Suprapubic skin (tissue), 4 donors: ENCODE measurements around the gene CRYBG1. TPM values are rescaled to one million over a fixed set of nuclear protein-coding genes. Genes with fewer than 3 reads are reported as not detected.
"Not testable (repeated sequence)": the region's sequence is repeated elsewhere in the genome, so short reads cannot be mapped to it uniquely, and the experiment has no call there.

ENCODE experiments used
- DNase-seq, 2 donors: peaks; one replicate each; pipeline ENCODE4 v3.0.0-alpha.2; 2019; ENCODE audit warnings: low spot score in 2 of 2
- H3K27ac ChIP-seq: fragments of 200-600 bp; sonication (generic); one replicate; pipeline ENCODE4 v1.5.1; 2019
- H3K27me3 ChIP-seq: fragments of 200-600 bp; sonication (generic); one replicate; pipeline ENCODE4 v1.5.1; 2019
- H3K36me3 ChIP-seq: fragments of 200-600 bp; sonication (generic); one replicate; pipeline ENCODE4 v1.5.1; 2019
- H3K4me1 ChIP-seq: fragments of 200-600 bp; sonication (generic); one replicate; pipeline ENCODE4 v1.5.1; 2019
- H3K4me3 ChIP-seq: fragments of 200-600 bp; sonication (generic); one replicate; pipeline ENCODE4 v1.5.1; 2019; ENCODE audit warnings: mild to moderate bottlenecking
- H3K9me3 ChIP-seq: fragments of 200-600 bp; sonication (generic); one replicate; pipeline ENCODE4 v1.5.1; 2019
- EP300 ChIP-seq: sonication (generic); formaldehyde crosslinking; IDR thresholded peaks from one replicate; pipeline ENCODE4 v1.6.1; 2017; ENCODE audit warnings: antibody characterized with exemption
- POLR2A ChIP-seq, 2 donors: fragments of 450-650 bp; IDR thresholded peaks; one replicate each; pipeline ENCODE4 v1.6.1; 2017; ENCODE audit warnings: antibody characterized with exemption in 2 of 2, mild to moderate bottlenecking in 2 of 2, moderate library complexity in 2 of 2
- POLR2AphosphoS5 ChIP-seq, 3 donors: sonication (generic); formaldehyde crosslinking; IDR thresholded peaks; one replicate each; pipeline ENCODE4 v1.6.1; 2017; ENCODE audit warnings: antibody characterized with exemption in 3 of 3
- WGBS: methylation state at CpG from one replicate; pipeline ENCODE4 v1.1.5; 2018; 5-methylcytosine and 5-hydroxymethylcytosine counted together
- total RNA-seq, 4 donors: library from RNA; depleted of rRNA; stranded (reverse); fragments of >200 nt; gene quantifications; one replicate each; pipeline ENCODE4 v1.1.0, GENCODE V29; 2016
- TF ChIP-seq, protein P1 (sequence below), 2 donors: fragments of 200-600 bp in 1 of 2; fragments of 450-650 bp in 1 of 2; sonication (generic) in 1 of 2; IDR thresholded peaks; one replicate each; pipeline ENCODE4 v1.5.1; 2016 to 2019; ENCODE audit warnings: antibody characterized with exemption in 2 of 2, mild to moderate bottlenecking in 1 of 2, moderate library complexity in 1 of 2

Gene CRYBG1
- total RNA-seq, 4 donors from 2014 or later, result 91.8 to 124 (median 99.7) TPM

DNA sequence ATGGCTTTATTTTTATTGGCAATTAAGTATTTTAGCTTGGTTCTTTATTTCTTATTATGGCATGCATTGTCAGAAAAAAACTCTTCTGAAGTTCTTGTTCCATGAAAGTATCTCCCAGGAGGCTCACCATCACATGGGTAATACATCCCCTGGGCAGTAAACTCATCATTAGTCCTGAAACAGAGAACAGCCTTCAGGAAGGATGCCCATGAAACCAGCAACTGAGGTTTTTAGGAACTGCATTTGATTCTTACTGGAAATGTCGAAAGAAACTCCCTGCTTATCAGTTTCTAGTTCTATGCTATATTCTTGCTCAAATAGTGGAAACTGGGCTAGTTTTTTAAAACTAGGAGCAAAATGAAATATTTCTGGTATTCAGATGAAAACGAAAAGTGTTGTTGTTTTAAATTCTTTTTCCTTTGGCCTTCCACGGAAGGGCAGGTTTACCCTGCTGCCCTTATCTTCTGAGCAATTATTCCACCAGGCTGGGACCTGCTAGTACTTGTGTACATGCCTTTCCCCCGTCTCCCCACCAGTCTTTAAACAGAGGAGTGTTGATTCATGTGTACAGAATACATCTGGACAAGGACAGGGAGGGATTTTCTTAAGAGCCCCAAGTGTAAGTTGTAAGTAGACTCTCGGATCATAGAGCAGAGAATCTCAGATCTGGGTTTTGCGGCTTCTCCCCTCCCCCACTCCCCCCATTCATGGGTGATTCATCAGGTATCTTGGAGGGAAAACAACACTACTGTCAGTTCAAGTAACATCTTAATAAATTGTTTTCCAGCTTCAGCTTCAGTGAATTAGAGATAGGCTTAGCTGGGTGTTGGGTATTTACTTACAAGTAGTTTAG lies 187.3 kb downstream of the CRYBG1 start:
- H3K36me3 ChIP-seq, result no peaks in the 10 kb centered on the region
- no peaks in the 10 kb centered on the region for H3K27me3 ChIP-seq
- WGBS, result 41% methylated on average over 6 of the region's 6 CpGs
- no peak for DNase-seq
- peaks cover 30% of the 10 kb centered on the region for H3K4me1 ChIP-seq
- peak overlapping the region; percentile 74 for H3K27ac ChIP-seq
- TF ChIP-seq, protein P1, sequence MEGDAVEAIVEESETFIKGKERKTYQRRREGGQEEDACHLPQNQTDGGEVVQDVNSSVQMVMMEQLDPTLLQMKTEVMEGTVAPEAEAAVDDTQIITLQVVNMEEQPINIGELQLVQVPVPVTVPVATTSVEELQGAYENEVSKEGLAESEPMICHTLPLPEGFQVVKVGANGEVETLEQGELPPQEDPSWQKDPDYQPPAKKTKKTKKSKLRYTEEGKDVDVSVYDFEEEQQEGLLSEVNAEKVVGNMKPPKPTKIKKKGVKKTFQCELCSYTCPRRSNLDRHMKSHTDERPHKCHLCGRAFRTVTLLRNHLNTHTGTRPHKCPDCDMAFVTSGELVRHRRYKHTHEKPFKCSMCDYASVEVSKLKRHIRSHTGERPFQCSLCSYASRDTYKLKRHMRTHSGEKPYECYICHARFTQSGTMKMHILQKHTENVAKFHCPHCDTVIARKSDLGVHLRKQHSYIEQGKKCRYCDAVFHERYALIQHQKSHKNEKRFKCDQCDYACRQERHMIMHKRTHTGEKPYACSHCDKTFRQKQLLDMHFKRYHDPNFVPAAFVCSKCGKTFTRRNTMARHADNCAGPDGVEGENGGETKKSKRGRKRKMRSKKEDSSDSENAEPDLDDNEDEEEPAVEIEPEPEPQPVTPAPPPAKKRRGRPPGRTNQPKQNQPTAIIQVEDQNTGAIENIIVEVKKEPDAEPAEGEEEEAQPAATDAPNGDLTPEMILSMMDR (IDR thresholded peaks at IDR 0.05), result no peak
- TF ChIP-seq EP300 (no peak), POLR2A (IDR thresholded peaks at IDR 0.05) (no peak), POLR2AphosphoS5 (IDR thresholded peaks at IDR 0.05) (no peak)
- no peak overlapping the region for H3K4me3 ChIP-seq
- H3K9me3 ChIP-seq, result no peaks in the 10 kb centered on the region

DNA sequence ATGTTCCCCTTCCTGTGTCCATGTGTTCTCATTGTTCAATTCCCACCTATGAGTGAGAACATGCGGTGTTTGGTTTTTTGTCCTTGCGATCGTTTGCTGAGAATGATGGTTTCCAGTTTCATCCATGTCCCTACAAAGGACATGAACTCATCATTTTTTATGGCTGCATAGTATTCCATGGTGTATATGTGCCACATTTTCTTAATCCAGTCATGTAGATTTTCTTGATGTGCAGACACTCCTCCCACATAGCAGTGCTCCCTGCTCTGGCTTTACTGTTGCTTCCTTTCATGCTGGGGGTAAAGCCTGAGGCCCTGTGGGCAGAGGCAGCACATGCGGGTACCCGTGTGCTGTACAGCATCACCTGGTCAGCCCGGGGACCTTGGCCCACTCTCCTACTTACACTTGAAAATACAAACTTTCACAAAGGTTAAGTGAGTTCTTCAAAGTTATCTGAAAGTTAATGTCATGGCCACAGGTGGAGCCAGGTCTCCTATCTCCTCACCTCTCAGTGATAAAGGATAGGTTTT lies 188.5 kb downstream of the CRYBG1 start:
- not testable (repeated sequence) for H3K27me3 ChIP-seq, DNase-seq, H3K36me3 ChIP-seq, H3K27ac ChIP-seq, H3K4me3 ChIP-seq, H3K9me3 ChIP-seq
- H3K4me1 ChIP-seq, result peaks cover 30% of the 10 kb centered on the region
- 88% methylated on average over 5 of the region's 6 CpGs for WGBS

DNA sequence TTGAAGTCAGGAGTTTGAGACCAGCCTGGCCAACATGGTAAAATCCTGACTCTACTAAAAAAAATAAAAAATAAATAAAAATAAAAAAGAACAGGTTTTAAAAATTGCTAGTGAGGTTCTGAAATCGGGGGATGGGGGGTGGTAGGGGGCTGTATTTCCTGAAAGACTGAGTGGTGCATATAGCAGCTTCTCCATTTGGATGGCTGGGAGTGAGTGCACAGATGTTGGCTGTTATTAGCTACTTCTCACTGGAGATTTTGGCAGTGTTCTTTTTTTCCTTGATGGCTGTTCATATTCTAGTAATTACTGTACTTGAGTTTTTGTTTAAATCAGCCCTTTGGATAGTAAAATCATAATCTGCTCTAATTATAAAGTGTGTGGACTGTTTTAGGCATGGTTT lies 189.0 kb downstream of the CRYBG1 start:
- H3K9me3 ChIP-seq, result no peaks in the 10 kb centered on the region
- no peak overlapping the region for H3K27ac ChIP-seq
- H3K27me3 ChIP-seq, result no peaks in the 10 kb centered on the region
- WGBS, result 85% methylated on average over 1 of the region's 1 CpG
- H3K36me3 ChIP-seq, result peaks cover 10% of the 10 kb centered on the region
- H3K4me3 ChIP-seq, result no peak overlapping the region
- H3K4me1 ChIP-seq, result peaks cover 30% of the 10 kb centered on the region
- TF ChIP-seq, protein P1 (IDR thresholded peaks at IDR 0.05), result no peak
- TF ChIP-seq EP300, result no peak
- TF ChIP-seq POLR2A (IDR thresholded peaks at IDR 0.05), result no peak
- no peak for TF ChIP-seq POLR2AphosphoS5 (IDR thresholded peaks at IDR 0.05)
- no peak for DNase-seq

DNA sequence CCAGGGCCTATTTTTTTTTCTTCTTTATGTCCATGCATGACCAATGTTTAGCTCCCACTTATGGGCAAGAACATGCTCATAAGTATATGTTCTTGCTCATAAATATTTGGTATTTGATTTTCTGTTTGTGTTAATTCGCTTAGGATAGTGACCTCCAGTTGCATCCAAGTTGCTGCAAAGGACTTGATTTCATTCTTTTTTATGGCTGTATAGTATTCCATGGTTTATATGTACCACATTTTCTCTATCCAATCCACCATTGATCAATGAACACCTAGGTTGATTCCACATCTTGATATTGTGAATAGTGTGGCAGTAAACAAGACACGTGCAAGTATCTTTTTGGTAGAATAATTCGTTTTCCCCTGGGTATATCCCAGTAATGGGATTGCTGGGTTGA lies 190.6 kb downstream of the CRYBG1 start:
- 94% methylated on average over 3 of the region's 3 CpGs for WGBS
- H3K4me1 ChIP-seq, result peaks cover 23% of the 10 kb centered on the region

DNA sequence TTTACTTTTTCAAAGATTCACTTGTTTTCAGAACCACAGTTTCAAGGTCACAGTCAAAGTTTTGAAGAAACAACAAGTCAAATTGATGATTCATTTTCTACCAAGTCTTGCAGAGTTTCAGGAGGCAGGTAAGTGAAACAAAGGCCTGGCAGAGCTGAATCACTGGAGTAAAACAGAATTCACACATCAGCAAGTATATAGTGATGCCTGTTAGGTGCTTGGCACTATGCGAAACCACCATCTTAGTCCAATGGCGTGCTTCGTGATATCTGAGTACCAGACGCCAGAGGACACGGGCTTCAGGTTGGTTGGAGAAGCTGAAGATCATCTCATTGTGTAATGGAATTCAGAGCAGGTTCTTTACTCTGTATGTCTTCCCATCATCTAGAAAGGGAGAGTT lies 192.9 kb downstream of the CRYBG1 start:
- H3K9me3 ChIP-seq, result no peaks in the 10 kb centered on the region
- H3K27me3 ChIP-seq, result no peaks in the 10 kb centered on the region
- no peak for DNase-seq
- no peak overlapping the region for H3K4me3 ChIP-seq
- no peak for TF ChIP-seq EP300
- no peak for TF ChIP-seq POLR2A (IDR thresholded peaks at IDR 0.05)
- TF ChIP-seq, protein P1 (IDR thresholded peaks at IDR 0.05), result no peak
- no peak overlapping the region for H3K27ac ChIP-seq
- peaks cover 17% of the 10 kb centered on the region for H3K36me3 ChIP-seq
- H3K4me1 ChIP-seq, result peaks cover under 1% of the 10 kb centered on the region
- 97% methylated on average over 5 of the region's 5 CpGs for WGBS

More for the DNA sequence above, 190.6 kb downstream of the CRYBG1 start:
- TF ChIP-seq EP300 (no peak), POLR2A (IDR thresholded peaks at IDR 0.05) (no peak), POLR2AphosphoS5 (IDR thresholded peaks at IDR 0.05) (no peak)
- TF ChIP-seq, protein P1 (IDR thresholded peaks at IDR 0.05), result no peak
- no peak overlapping the region for H3K4me3 ChIP-seq
- peaks cover 17% of the 10 kb centered on the region for H3K36me3 ChIP-seq
- no peaks in the 10 kb centered on the region for H3K27me3 ChIP-seq
- H3K9me3 ChIP-seq, result no peaks in the 10 kb centered on the region
- no peak overlapping the region for H3K27ac ChIP-seq
- DNase-seq, result no peak
